H54 (cell line): ENCODE data around the gene SLC39A11.

Source experiments
- DNase-seq: peaks from one replicate; pipeline ENCODE4 v3.0.0; 2011; ENCODE audit warnings: low spot score, mixed read lengths; ENCODE audit not compliant: insufficient read length
- FAIRE-seq: peaks from 3 replicates; lab custom pipeline; 2011; peaks lifted over from hg19 to GRCh38; lab: Jason Lieb, UNC
- POLR2A ChIP-seq: IDR thresholded peaks from 2 replicates; pipeline ENCODE4 v1.6.1; 2011; ENCODE audit warnings: low read depth, mild to moderate bottlenecking, low read length

Gene SLC39A11

GRCh38 chr17:72970797-72971196 is 121.7 kb downstream of the SLC39A11 start:
- no peak for TF ChIP-seq POLR2A
- FAIRE-seq (no peak), DNase-seq (no peak)

DNA sequence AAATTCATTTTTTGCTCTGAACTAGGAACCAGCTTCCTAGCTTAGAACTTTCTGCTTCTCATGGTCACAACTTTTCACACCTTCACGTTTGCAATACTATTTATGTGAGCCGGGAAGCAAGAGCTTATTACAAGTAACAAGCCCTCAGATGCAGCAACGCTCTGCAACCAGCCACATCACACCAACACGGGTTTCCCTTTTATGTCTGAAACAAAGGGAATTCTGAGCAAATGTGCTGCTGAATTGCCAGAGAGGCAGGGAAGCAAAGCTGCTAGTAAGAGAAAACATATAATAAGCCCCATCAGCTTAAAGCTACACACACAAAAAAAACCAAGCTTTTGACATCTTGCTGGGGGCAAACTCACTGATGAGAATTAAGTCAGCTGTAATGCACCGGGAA is 122.2 kb downstream of the SLC39A11 start:
- no peak for TF ChIP-seq POLR2A
- no peak for DNase-seq
- no peak for FAIRE-seq

DNA sequence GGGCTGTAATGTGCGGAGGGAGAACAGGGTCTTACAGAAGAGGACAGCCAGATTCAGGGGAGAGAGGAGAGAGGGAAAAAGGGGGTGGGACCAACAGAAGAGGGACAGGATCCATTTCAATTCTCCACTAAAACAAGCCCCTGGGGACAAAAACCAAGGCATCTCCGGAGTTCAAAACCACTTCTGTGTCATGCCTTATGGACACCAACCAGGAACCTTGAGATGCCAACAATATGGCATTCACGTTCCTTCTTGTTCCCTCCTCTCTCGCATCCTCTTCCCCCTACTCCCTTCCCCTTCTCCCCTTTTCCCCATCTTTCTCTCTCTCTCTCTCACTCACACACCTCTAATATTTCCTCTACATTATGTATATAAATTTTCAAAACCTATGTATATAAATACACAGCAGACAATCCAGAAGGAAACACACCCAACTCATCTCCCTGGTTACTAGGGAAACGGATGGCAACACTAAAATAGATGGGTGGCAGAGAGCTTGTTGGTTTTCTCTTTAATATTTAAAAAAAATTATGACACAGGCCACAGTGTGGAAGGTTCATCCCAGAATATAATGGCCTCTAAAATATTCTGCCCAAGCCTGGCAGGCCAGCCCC is 123.1 kb downstream of the SLC39A11 start:
- DNase-seq (no peak), FAIRE-seq (no peak)
- no peak for TF ChIP-seq POLR2A

DNA sequence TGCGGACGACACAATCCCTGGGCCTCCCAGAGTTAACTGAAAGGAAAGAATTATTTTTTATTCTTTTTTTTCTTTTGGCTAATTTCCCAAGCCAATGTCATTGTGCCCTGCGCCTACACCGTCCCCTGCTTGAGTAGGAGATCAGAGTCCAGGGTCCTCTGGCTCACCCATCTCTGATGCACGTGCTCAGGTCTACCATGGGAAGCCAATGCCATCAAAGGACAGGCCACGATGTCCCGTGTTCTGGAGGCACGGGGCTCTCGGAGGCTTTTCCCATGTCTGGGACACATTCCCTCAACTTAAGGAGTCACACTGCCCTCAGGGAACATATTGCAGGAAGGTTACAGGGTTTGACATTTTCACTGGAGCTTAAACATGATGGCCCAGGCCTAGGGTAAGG is 123.7 kb downstream of the SLC39A11 start:
- TF ChIP-seq POLR2A: no peak
- no peak for DNase-seq
- no peak for FAIRE-seq

DNA sequence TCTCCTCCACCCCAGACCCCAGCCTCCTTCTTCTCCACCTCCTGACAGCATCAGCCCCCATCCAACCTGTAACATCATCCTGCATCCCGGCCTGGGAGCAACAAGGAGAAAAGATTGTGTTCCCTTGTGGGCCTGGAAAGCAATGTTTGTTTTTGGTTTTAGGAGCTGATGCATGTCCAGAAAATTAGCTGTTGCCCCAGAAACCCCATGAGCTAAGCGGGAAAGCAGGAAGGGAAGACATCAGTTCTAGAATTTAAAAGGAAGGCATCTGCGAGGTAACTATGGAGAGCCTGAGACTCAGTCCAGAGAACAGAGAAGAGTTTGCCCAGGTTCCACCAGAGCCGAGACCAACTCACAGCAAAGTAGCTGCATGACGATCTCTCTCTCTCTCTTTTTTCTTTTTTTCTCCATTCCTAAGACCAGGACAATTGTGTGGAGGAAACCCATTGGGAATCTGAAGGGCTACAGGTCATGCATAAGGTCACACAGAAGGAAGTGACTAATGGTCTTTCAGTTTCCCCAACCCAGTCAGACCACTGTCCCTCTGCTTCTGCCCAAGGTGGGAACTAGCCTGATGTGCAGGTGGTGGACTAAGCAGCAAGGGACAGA is 124.4 kb downstream of the SLC39A11 start:
- TF ChIP-seq POLR2A: no peak
- FAIRE-seq (no peak), DNase-seq (no peak)

GRCh38 chr17:72967277-72967970 is 125.1 kb downstream of the SLC39A11 start:
- FAIRE-seq: no peak
- no peak for TF ChIP-seq POLR2A
- no peak for DNase-seq

- TF ChIP-seq POLR2A: no peak
- DNase-seq (no peak), FAIRE-seq (no peak)
Observed at GRCh38 chr17:72962106-72962505, 130.4 kb downstream of the SLC39A11 start.

GRCh38 chr17:72955391-72956140 is 136.9 kb downstream of the SLC39A11 start:
- TF ChIP-seq POLR2A: no peak
- DNase-seq (no peak), FAIRE-seq (no peak)

GRCh38 chr17:72954579-72954978 is 137.9 kb downstream of the SLC39A11 start:
- no peak for FAIRE-seq
- no peak for DNase-seq
- no peak for TF ChIP-seq POLR2A

- DNase-seq: peak; percentile 37
- no peak for FAIRE-seq
- TF ChIP-seq POLR2A: no peak
Observed at GRCh38 chr17:72953621-72954020, 138.9 kb downstream of the SLC39A11 start.

- no peak for FAIRE-seq
- DNase-seq: no peak
- TF ChIP-seq POLR2A: no peak
Observed at GRCh38 chr17:72952641-72953315, 139.7 kb downstream of the SLC39A11 start.

DNA sequence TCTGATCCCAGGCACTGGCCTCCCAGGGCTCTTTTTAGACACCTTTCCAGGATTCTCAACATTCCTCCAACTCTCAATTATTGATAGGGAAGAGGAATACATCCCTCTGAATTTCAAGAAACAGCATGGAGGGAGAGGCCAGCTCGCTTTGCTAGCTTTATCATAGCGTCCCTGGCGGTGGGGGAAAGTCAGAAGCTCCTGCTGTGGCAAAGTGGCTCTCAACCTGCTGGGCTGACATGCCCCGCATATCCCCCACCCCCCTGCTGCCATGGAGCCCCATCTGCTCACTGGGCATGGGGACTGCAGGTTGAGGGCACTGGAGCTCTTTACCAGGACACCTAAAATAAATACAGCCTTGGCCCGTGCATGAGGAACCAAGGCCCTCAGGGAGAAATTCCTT is 140.3 kb downstream of the SLC39A11 start:
- FAIRE-seq: no peak
- no peak for TF ChIP-seq POLR2A
- DNase-seq: no peak

DNA sequence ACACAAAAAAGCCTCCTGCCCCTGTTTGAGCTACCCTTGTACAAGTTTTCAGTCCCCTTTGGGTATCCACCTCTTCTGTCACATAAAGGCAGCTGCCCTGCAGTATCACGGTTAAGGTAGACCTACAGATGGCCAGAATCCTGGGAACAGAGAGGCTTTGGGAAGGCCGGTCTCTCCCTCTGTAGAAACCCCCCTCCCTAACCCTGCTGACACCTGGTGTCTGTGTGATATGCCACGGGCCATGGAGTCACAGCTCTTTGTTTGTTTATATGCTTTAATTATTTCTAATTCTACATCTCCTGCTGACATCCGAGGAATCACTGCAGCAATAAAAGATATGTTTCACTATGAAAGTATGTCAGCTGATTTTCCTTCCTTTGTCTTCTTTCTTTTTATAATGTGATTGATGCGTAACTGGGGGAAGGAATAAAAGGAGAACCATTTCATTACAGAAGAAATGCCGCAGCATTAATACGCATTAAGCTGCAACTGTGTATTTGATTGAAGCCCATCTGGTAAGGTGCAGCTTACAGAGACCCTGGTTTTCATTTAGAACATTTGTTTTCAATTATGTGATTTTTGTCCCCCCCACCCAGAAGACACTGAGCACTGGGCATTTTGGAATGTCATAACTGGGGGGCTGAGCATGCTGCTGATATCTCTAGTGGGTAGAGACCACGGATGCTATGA is 142.1 kb downstream of the SLC39A11 start:
- no peak for TF ChIP-seq POLR2A
- FAIRE-seq (no peak), DNase-seq (no peak)
